ENCODE results near the gene TNNI3K. TPM values are rescaled to one million over a fixed set of nuclear protein-coding genes. Genes with fewer than 3 reads are reported as not detected.

TNNI3K gene
- total RNA-seq, 1 experiment from 2014 or later: not detected

- Histone ChIP-seq H2AFZ (ENCODE audit: low read length) (no peak overlapping the region), H2BK12ac (ENCODE audit: insufficient read length, low read depth, low read length) (no peak overlapping the region), H3K79me2 (ENCODE audit: insufficient read depth, low read length) (no peaks in the 10 kb centered on the region), H3K9ac (ENCODE audit: extremely low read depth, insufficient read length, low read length) (no peak overlapping the region), H3K9me3 (ENCODE audit: control insufficient read depth, low read depth, low read length) (no peaks in the 10 kb centered on the region), H3K18ac (ENCODE audit: insufficient read length, low read depth, low read length) (no peak overlapping the region), H3K4me2 (ENCODE audit: insufficient read depth, insufficient read length, low read length) (no peak overlapping the region), H3T11ph (ENCODE audit: low read length) (no peak overlapping the region), H2AK5ac (ENCODE audit: insufficient read length, low read length) (no peak overlapping the region), H3K27ac (ENCODE audit: insufficient read length, low read depth, low read length) (no peak overlapping the region), H3K4me1 (ENCODE audit: insufficient read depth, low read length) (no peaks in the 10 kb centered on the region), H2BK20ac (ENCODE audit: low read depth, low read length, poor library complexity, severe bottlenecking) (no peak overlapping the region), H4K5ac (ENCODE audit: insufficient read length, low read depth, low read length) (no peak overlapping the region), H3K4ac (ENCODE audit: low read depth, low read length) (no peak overlapping the region), H3K27me3 (ENCODE audit: insufficient read depth, low read length) (no peaks in the 10 kb centered on the region), H3K14ac (ENCODE audit: insufficient read depth, low read length) (no peak overlapping the region), H4K20me1 (ENCODE audit: control insufficient read depth, insufficient read depth, insufficient read length) (no peaks in the 10 kb centered on the region), H4K8ac (replicated peaks; ENCODE audit: insufficient read length, low read depth, low read length) (no peak overlapping the region), H3K23me2 (ENCODE audit: insufficient read length, low read depth, low read length, poor library complexity, severe bottlenecking) (no peaks in the 10 kb centered on the region), H3K56ac (ENCODE audit: insufficient read length, low read depth, low read length) (no peak overlapping the region), H2BK5ac (ENCODE audit: insufficient read length, low read length) (no peak overlapping the region), H2BK15ac (ENCODE audit: low read depth, low read length) (no peak overlapping the region), H3K23ac (ENCODE audit: insufficient read length, low read depth, low read length) (no peak overlapping the region), H3K79me1 (ENCODE audit: insufficient read depth, low read depth, low read length, poor library complexity, severe bottlenecking) (no peaks in the 10 kb centered on the region), H4K91ac (ENCODE audit: insufficient read length, low read depth, low read length) (no peak overlapping the region), H2BK120ac (ENCODE audit: low read depth, low read length, poor library complexity, severe bottlenecking) (no peak overlapping the region)
- DNase-seq: no peak
- TF ChIP-seq, protein P1, sequence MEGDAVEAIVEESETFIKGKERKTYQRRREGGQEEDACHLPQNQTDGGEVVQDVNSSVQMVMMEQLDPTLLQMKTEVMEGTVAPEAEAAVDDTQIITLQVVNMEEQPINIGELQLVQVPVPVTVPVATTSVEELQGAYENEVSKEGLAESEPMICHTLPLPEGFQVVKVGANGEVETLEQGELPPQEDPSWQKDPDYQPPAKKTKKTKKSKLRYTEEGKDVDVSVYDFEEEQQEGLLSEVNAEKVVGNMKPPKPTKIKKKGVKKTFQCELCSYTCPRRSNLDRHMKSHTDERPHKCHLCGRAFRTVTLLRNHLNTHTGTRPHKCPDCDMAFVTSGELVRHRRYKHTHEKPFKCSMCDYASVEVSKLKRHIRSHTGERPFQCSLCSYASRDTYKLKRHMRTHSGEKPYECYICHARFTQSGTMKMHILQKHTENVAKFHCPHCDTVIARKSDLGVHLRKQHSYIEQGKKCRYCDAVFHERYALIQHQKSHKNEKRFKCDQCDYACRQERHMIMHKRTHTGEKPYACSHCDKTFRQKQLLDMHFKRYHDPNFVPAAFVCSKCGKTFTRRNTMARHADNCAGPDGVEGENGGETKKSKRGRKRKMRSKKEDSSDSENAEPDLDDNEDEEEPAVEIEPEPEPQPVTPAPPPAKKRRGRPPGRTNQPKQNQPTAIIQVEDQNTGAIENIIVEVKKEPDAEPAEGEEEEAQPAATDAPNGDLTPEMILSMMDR (conservative IDR thresholded peaks at IDR 0.05): no peak
- Mint-ChIP-seq H3K4me3 (no peak overlapping the region), H3K9me3 (no peaks in the 10 kb centered on the region; a peak in 1 of 5 replicates), H3K4me1 (peaks cover 6% of the 10 kb centered on the region in 2 experiments; a peak in 3 of 4 replicates), H3K27ac (no peak overlapping the region), H3K36me3 (ENCODE audit: insufficient read depth in 1 of 3, low read depth in 3 of 3) (no peaks in the 10 kb centered on the region), H3K27me3 (ENCODE audit: low read depth) (no peaks in the 10 kb centered on the region)
- no CpG with 5 or more reads among the region's 1 CpG for WGBS (ENCODE audit: extremely low coverage, insufficient read length, low lambda C conversion rate)
These were observed 296.6 kb downstream of the TNNI3K start for GRCh38 chr1:74531796-74532195.
